Measurements from ENCODE around the gene CMSS1.
A peak's percentile ranks its signal among the peaks of the same experiment; 100 is the strongest.

The CMSS1 gene

GRCh38 chr3:99960941-99961340, 143.3 kb downstream of the CMSS1 start (continued):
- TF ChIP-seq ZNF148 (tag by site-specific recombination; IDR thresholded peaks at IDR 0.05; ENCODE audit: borderline replicate concordance) (no peak), ZNF10 (tag by site-specific recombination; IDR thresholded peaks at IDR 0.05) (no peak), ZFP3 (tag by site-specific recombination; IDR thresholded peaks at IDR 0.05; ENCODE audit: low read depth) (no peak), BCL11A (tag by site-specific recombination; IDR thresholded peaks at IDR 0.05; ENCODE audit: low read depth) (no peak), ZNF548 (tag by site-specific recombination; IDR thresholded peaks at IDR 0.05) (no peak), ZFP41 (tag by site-specific recombination; IDR thresholded peaks at IDR 0.05; ENCODE audit: borderline replicate concordance) (no peak), TRIM28 (IDR thresholded peaks at IDR 0.05; ENCODE audit: borderline replicate concordance, low read length) (0 out of 2 replicates have a peak, but pooled peaks have one; percentile 57), IKZF3 (tag by site-specific recombination; IDR thresholded peaks at IDR 0.05) (0 out of 2 replicates have a peak, but pooled peaks have one; percentile 46), ZSCAN30 (tag by site-specific recombination; IDR thresholded peaks at IDR 0.05) (no peak), RBAK (tag by site-specific recombination; IDR thresholded peaks at IDR 0.05) (no peak), ZNF324 (tag by site-specific recombination; IDR thresholded peaks at IDR 0.05) (no peak; the same call in 1 of the 2 replicates), ZNF473 (tag by site-specific recombination; IDR thresholded peaks at IDR 0.05) (no peak), ZNF510 (tag by site-specific recombination; IDR thresholded peaks at IDR 0.05; ENCODE audit: insufficient replicate concordance) (no peak), ZNF16 (tag by site-specific recombination; IDR thresholded peaks at IDR 0.05; ENCODE audit: low read depth) (no peak), ZNF175 (tag by site-specific recombination; IDR thresholded peaks at IDR 0.05) (no peak), ZNF596 (tag by site-specific recombination; IDR thresholded peaks at IDR 0.05) (no peak), ZNF610 (tag by site-specific recombination; IDR thresholded peaks at IDR 0.05; ENCODE audit: borderline replicate concordance) (no peak), ZNF155 (tag by site-specific recombination; IDR thresholded peaks at IDR 0.05) (no peak), ZNF843 (tag by site-specific recombination; IDR thresholded peaks at IDR 0.05) (peak; percentile 94), PRDM2 (tag by site-specific recombination; IDR thresholded peaks at IDR 0.05; ENCODE audit: borderline replicate concordance) (no peak), ZNF658 (tag by site-specific recombination; IDR thresholded peaks at IDR 0.05) (no peak), ZBTB21 (tag by site-specific recombination; IDR thresholded peaks at IDR 0.05) (no peak), ZNF664 (tag by site-specific recombination; IDR thresholded peaks at IDR 0.05) (0 out of 2 replicates have a peak, but pooled peaks have one; percentile 18), ZNF280D (tag by site-specific recombination; IDR thresholded peaks at IDR 0.05) (no peak), ZNF366 (tag by site-specific recombination; conservative IDR thresholded peaks at IDR 0.05) (peak; percentile 86), ATF2 (tag by site-specific recombination; IDR thresholded peaks at IDR 0.05; ENCODE audit: low read depth) (peak; percentile 89), ZNF521 (tag by site-specific recombination; IDR thresholded peaks at IDR 0.05) (no peak), ZNF19 (tag by site-specific recombination; IDR thresholded peaks at IDR 0.05; ENCODE audit: low read depth) (no peak), ZNF561 (tag by site-specific recombination; IDR thresholded peaks at IDR 0.05; ENCODE audit: borderline replicate concordance) (0 out of 2 replicates have a peak, but pooled peaks have one; percentile 41)
